Measurements from ENCODE around the gene HIVEP2.
A peak's percentile ranks its signal among the peaks of the same experiment; 100 is the strongest.

The HIVEP2 gene

DNA sequence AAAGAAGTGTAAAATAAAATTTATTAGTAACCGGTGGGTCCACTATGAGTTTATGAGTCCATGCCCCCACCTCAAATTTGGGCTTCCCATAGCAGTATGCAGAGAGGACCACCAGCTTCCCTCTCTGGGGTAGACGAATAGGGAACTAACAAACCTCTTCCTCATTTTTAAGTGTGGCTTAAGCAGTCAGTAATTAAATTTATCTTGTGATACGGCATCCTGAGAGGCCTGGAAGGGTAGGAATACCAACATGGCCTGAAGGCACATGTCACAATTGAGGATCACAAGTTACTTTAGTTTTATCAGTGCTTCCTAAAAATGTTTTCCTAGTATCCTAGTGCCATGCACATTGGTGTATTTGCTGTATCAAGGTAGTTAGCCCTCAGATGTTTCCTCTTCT, 239.9 kb downstream of the HIVEP2 start:
- Histone ChIP-seq H3K14ac (ENCODE audit: low read length) (no peak overlapping the region), H4K8ac (ENCODE audit: low read depth, low read length) (no peak overlapping the region), H2AK5ac (ENCODE audit: low read length) (no peak overlapping the region), H3K79me2 (ENCODE audit: control insufficient read depth, insufficient read depth, low read length, poor library complexity) (no peaks in the 10 kb centered on the region), H3K9ac (ENCODE audit: low read length) (no peak overlapping the region), H2AFZ (ENCODE audit: insufficient read depth, low read length, poor library complexity) (no peak overlapping the region), H3K4me3 (ENCODE audit: low read depth, low read length) (no peak overlapping the region), H3K79me1 (ENCODE audit: low read length) (no peaks in the 10 kb centered on the region), H2BK5ac (ENCODE audit: low read depth, low read length, poor library complexity) (no peak overlapping the region), H3K27ac (ENCODE audit: low read depth, low read length) (no peak overlapping the region), H3K36me3 (ENCODE audit: control insufficient read depth in 1 of 2, insufficient read depth in 2 of 2, low read length in 2 of 2) (no peaks in the 10 kb centered on the region), H3K4ac (ENCODE audit: low read depth, low read length) (no peak overlapping the region), H4K12ac (ENCODE audit: low read depth, low read length) (no peak overlapping the region), H4K91ac (ENCODE audit: low read depth, low read length) (no peak overlapping the region), H2BK120ac (ENCODE audit: insufficient read depth, low read length, poor library complexity) (no peak overlapping the region), H3K18ac (ENCODE audit: low read length) (no peak overlapping the region), H3K23ac (ENCODE audit: low read length) (no peak overlapping the region), H3K4me2 (ENCODE audit: low read length) (no peak overlapping the region), H3K9me3 (ENCODE audit: insufficient read depth, low read depth, low read length) (no peaks in the 10 kb centered on the region), H3K4me1 (ENCODE audit: control insufficient read depth in 1 of 2, insufficient read depth in 2 of 2, low read length in 2 of 2) (peaks cover 2 to 7% of the 10 kb centered on the region in 2 experiments), H3K27me3 (ENCODE audit: insufficient read depth, low read length) (no peaks in the 10 kb centered on the region), H2BK12ac (ENCODE audit: low read length) (no peak overlapping the region)
- no CpG with 5 or more reads among the region's 3 CpGs for WGBS (ENCODE audit: extremely low coverage, insufficient coverage, insufficient read length)
- no peak for DNase-seq

GRCh38 chr6:142702501-142703460, 242.2 kb downstream of the HIVEP2 start:
- no peak overlapping the region for H2BK120ac ChIP-seq (ENCODE audit: insufficient read depth, low read length, poor library complexity)
- H3K4me2 ChIP-seq (ENCODE audit: low read length) = no peak overlapping the region
- no peak overlapping the region for H3K23ac ChIP-seq (ENCODE audit: low read length)

More at GRCh38 chr6:142702501-142703460, 242.2 kb downstream of the HIVEP2 start:
- Histone ChIP-seq H3K9ac (ENCODE audit: low read length) (no peak overlapping the region), H3K79me1 (ENCODE audit: low read length) (no peaks in the 10 kb centered on the region), H3K14ac (ENCODE audit: low read length) (no peak overlapping the region), H4K91ac (ENCODE audit: low read depth, low read length) (no peak overlapping the region), H2AFZ (ENCODE audit: insufficient read depth, low read length, poor library complexity) (no peak overlapping the region), H3K27me3 (ENCODE audit: insufficient read depth, low read length) (no peaks in the 10 kb centered on the region), H2AK5ac (ENCODE audit: low read length) (no peak overlapping the region), H3K79me2 (ENCODE audit: control insufficient read depth, insufficient read depth, low read length, poor library complexity) (no peaks in the 10 kb centered on the region), H3K27ac (ENCODE audit: low read depth, low read length) (no peak overlapping the region), H3K4ac (ENCODE audit: low read depth, low read length) (no peak overlapping the region), H3K4me3 (ENCODE audit: low read depth, low read length) (no peak overlapping the region), H4K12ac (ENCODE audit: low read depth, low read length) (no peak overlapping the region), H2BK12ac (ENCODE audit: low read length) (no peak overlapping the region), H3K9me3 (ENCODE audit: insufficient read depth, low read depth, low read length) (no peaks in the 10 kb centered on the region), H2BK5ac (ENCODE audit: low read depth, low read length, poor library complexity) (no peak overlapping the region), H4K8ac (ENCODE audit: low read depth, low read length) (no peak overlapping the region), H3K18ac (ENCODE audit: low read length) (no peak overlapping the region), H3K4me1 (ENCODE audit: control insufficient read depth in 1 of 2, insufficient read depth in 2 of 2, low read length in 2 of 2) (peaks cover 2 to 7% of the 10 kb centered on the region in 2 experiments), H3K36me3 (ENCODE audit: control insufficient read depth in 1 of 2, insufficient read depth in 2 of 2, low read length in 2 of 2) (no peaks in the 10 kb centered on the region)
- DNase-seq = peak; percentile 10 to 34
- 100% methylated on average over 2 of the region's 12 CpGs for WGBS (ENCODE audit: extremely low coverage, insufficient coverage, insufficient read length)

All from trophoblast cell (in vitro differentiated cells and primary cell).